Activated T-cell treated with anti-CD3 and anti-CD28 coated beads, Interleukin-2, amount 50 U/mL, for 24 hours (primary cell): ENCODE results near the gene LIF.

Experiments
- DNase-seq: peaks from one replicate; pipeline ENCODE4 v3.0.0-alpha.2; 2020
- H3K27ac Mint-ChIP-seq: 2 replicates; pipeline ENCODE4 v1.8.0; 2020; ENCODE audit warnings: mild to moderate bottlenecking, mixed read lengths
- H3K27me3 Mint-ChIP-seq: 2 replicates; pipeline ENCODE4 v1.8.0; 2020; ENCODE audit warnings: mixed read lengths
- H3K36me3 Mint-ChIP-seq: 2 replicates; pipeline ENCODE4 v1.8.0; 2020; ENCODE audit warnings: low read depth, mixed read lengths
- H3K4me1 Mint-ChIP-seq: 2 replicates; pipeline ENCODE4 v1.8.0; 2020; ENCODE audit warnings: low read depth, mixed read lengths
- H3K4me3 Mint-ChIP-seq: 2 replicates; pipeline ENCODE4 v1.8.0; 2020; ENCODE audit warnings: mild to moderate bottlenecking, moderate library complexity, mixed read lengths
- H3K9me3 Mint-ChIP-seq: 2 replicates; pipeline ENCODE4 v1.8.0; 2020; ENCODE audit warnings: mixed read lengths

LIF gene

GRCh38 chr22:30276039-30276438 lies 29.5 kb upstream of the LIF start:
- Mint-ChIP-seq H3K27ac (peak overlapping the region; percentile 42), H3K4me1 (peaks cover 38% of the 10 kb centered on the region), H3K4me3 (peak overlapping the region; percentile 25), H3K27me3 (no peaks in the 10 kb centered on the region), H3K36me3 (peaks cover 6% of the 10 kb centered on the region), H3K9me3 (no peaks in the 10 kb centered on the region)
- no peak for DNase-seq

- H3K27ac Mint-ChIP-seq = peak overlapping the region; percentile 42
- DNase-seq = peak; percentile 55
- no peaks in the 10 kb centered on the region for H3K27me3 Mint-ChIP-seq
- H3K4me3 Mint-ChIP-seq = peak overlapping the region; percentile 25
- H3K36me3 Mint-ChIP-seq = peaks cover 8% of the 10 kb centered on the region
- peaks cover 38% of the 10 kb centered on the region for H3K4me1 Mint-ChIP-seq
- no peaks in the 10 kb centered on the region for H3K9me3 Mint-ChIP-seq
Observed at GRCh38 chr22:30275625-30276024, 29.1 kb upstream of the LIF start.

GRCh38 chr22:30274437-30274812 lies 27.9 kb upstream of the LIF start:
- Mint-ChIP-seq H3K4me1 (peaks cover 34% of the 10 kb centered on the region), H3K27me3 (no peaks in the 10 kb centered on the region), H3K4me3 (no peak overlapping the region), H3K9me3 (no peaks in the 10 kb centered on the region), H3K36me3 (peaks cover 17% of the 10 kb centered on the region), H3K27ac (no peak overlapping the region)
- DNase-seq = no peak

GRCh38 chr22:30273711-30274436 lies 27.3 kb upstream of the LIF start:
- H3K27me3 Mint-ChIP-seq = no peaks in the 10 kb centered on the region
- H3K27ac Mint-ChIP-seq = no peak overlapping the region
- peaks cover 31% of the 10 kb centered on the region for H3K4me1 Mint-ChIP-seq
- H3K36me3 Mint-ChIP-seq = peaks cover 23% of the 10 kb centered on the region
- no peak overlapping the region for H3K4me3 Mint-ChIP-seq
- H3K9me3 Mint-ChIP-seq = no peaks in the 10 kb centered on the region
- no peak for DNase-seq

GRCh38 chr22:30272781-30273601 lies 26.4 kb upstream of the LIF start:
- H3K4me3 Mint-ChIP-seq = no peak overlapping the region
- H3K4me1 Mint-ChIP-seq = peaks cover 37% of the 10 kb centered on the region
- H3K27me3 Mint-ChIP-seq = no peaks in the 10 kb centered on the region
- H3K36me3 Mint-ChIP-seq = peaks cover 31% of the 10 kb centered on the region
- H3K27ac Mint-ChIP-seq = no peak overlapping the region
- DNase-seq = no peak
- no peaks in the 10 kb centered on the region for H3K9me3 Mint-ChIP-seq

GRCh38 chr22:30270832-30271231 lies 24.3 kb upstream of the LIF start:
- H3K27ac Mint-ChIP-seq = no peak overlapping the region
- no peaks in the 10 kb centered on the region for H3K9me3 Mint-ChIP-seq
- H3K27me3 Mint-ChIP-seq = no peaks in the 10 kb centered on the region
- DNase-seq = no peak
- H3K36me3 Mint-ChIP-seq = peaks cover 47% of the 10 kb centered on the region
- peaks cover 37% of the 10 kb centered on the region for H3K4me1 Mint-ChIP-seq
- H3K4me3 Mint-ChIP-seq = no peak overlapping the region

- DNase-seq = no peak
- peaks cover 71% of the 10 kb centered on the region for H3K36me3 Mint-ChIP-seq
- no peaks in the 10 kb centered on the region for H3K27me3 Mint-ChIP-seq
- peaks cover 45% of the 10 kb centered on the region for H3K4me1 Mint-ChIP-seq
- H3K9me3 Mint-ChIP-seq = no peaks in the 10 kb centered on the region
- H3K27ac Mint-ChIP-seq = peak overlapping the region; percentile 99
- H3K4me3 Mint-ChIP-seq = peak overlapping the region; percentile 94
Observed at GRCh38 chr22:30268331-30268730, 21.8 kb upstream of the LIF start.

GRCh38 chr22:30267382-30268302 lies 21.1 kb upstream of the LIF start:
- Mint-ChIP-seq H3K27ac (peak overlapping the region; percentile 99), H3K36me3 (peaks cover 77% of the 10 kb centered on the region), H3K9me3 (no peaks in the 10 kb centered on the region), H3K4me1 (peaks cover 50% of the 10 kb centered on the region), H3K4me3 (peak overlapping the region; percentile 94), H3K27me3 (no peaks in the 10 kb centered on the region)
- DNase-seq = peak; percentile 63

GRCh38 chr22:30266445-30267381 lies 20.2 kb upstream of the LIF start, which contains the start of gene OSM:
Gene OSM, minus strand, starts transcription at chr22:30266851. Its CDS starts 52 bp downstream, at chr22:30266799.
- Mint-ChIP-seq H3K9me3 (no peaks in the 10 kb centered on the region), H3K4me1 (peaks cover 58% of the 10 kb centered on the region), H3K36me3 (peaks cover 86% of the 10 kb centered on the region), H3K27me3 (no peaks in the 10 kb centered on the region), H3K27ac (peak within 1 kb of the TSS; percentile 99), H3K4me3 (peak within 1 kb of the TSS; percentile 94)
- DNase-seq = peak; percentile 82

GRCh38 chr22:30265823-30266444 lies 19.4 kb upstream of the LIF start:
- peak; percentile 91 for DNase-seq

GRCh38 chr22:30265131-30265720 lies 18.7 kb upstream of the LIF start:
- peaks cover 78% of the 10 kb centered on the region for H3K36me3 Mint-ChIP-seq
- H3K27me3 Mint-ChIP-seq = no peaks in the 10 kb centered on the region
- H3K4me3 Mint-ChIP-seq = peak overlapping the region; percentile 94
- peaks cover 57% of the 10 kb centered on the region for H3K4me1 Mint-ChIP-seq
- DNase-seq = no peak
- H3K9me3 Mint-ChIP-seq = no peaks in the 10 kb centered on the region
- peak overlapping the region; percentile 99 for H3K27ac Mint-ChIP-seq

More at GRCh38 chr22:30265823-30266444, 19.4 kb upstream of the LIF start:
- H3K36me3 Mint-ChIP-seq = peaks cover 82% of the 10 kb centered on the region
- peaks cover 57% of the 10 kb centered on the region for H3K4me1 Mint-ChIP-seq
- peak overlapping the region; percentile 94 for H3K4me3 Mint-ChIP-seq
- H3K9me3 Mint-ChIP-seq = no peaks in the 10 kb centered on the region
- H3K27ac Mint-ChIP-seq = peak overlapping the region; percentile 99
- H3K27me3 Mint-ChIP-seq = no peaks in the 10 kb centered on the region

- peaks cover 55% of the 10 kb centered on the region for H3K4me1 Mint-ChIP-seq
- no peaks in the 10 kb centered on the region for H3K27me3 Mint-ChIP-seq
- peak overlapping the region; percentile 94 for H3K4me3 Mint-ChIP-seq
- H3K9me3 Mint-ChIP-seq = no peaks in the 10 kb centered on the region
- H3K36me3 Mint-ChIP-seq = peaks cover 66% of the 10 kb centered on the region
- H3K27ac Mint-ChIP-seq = no peak overlapping the region
- DNase-seq = no peak
Observed at GRCh38 chr22:30263883-30264282, 17.3 kb upstream of the LIF start.
